GM12878 (cell line): ENCODE measurements around the gene LTK. TPM values are rescaled to one million over a fixed set of nuclear protein-coding genes. Genes with fewer than 3 reads are reported as not detected.
"Not testable (repeated sequence)": the region's sequence is repeated elsewhere in the genome, so short reads cannot be mapped to it uniquely, and the experiment has no call there.

Experiments
- ATAC-seq: fragments of 200-7000 bp; cut with Tn5 transposase; 3 replicates; pipeline ENCODE4 v1.9.1; 2020; ENCODE audit warnings: mild to moderate bottlenecking, moderate library complexity
- BruUV-seq: library from RNA; stranded (reverse); fragments of 400-500 nt; replicated peaks from 2 replicates; lab custom pipeline; 2021; lab: Mats Ljungman, UMichigan
- CTCF ChIA-PET: fragments of 300-600 bp; sonication (Branson Sonifier 250); formaldehyde crosslinking; extraction: SDS; loops from one replicate; lab custom pipeline; 2021; ENCODE audit warnings: inconsistent platforms; lab: Yijun Ruan, JAX
- POLR2A ChIA-PET: fragments of 350-600 bp; formaldehyde crosslinking; extraction: SDS; loops from one replicate; lab custom pipeline; 2021; ENCODE audit warnings: inconsistent platforms; lab: Charles Lee
- RAD21 ChIA-PET: fragments of 300-600 bp; sonication (Branson Sonifier 250); formaldehyde crosslinking; loops from one replicate; lab custom pipeline; 2023; ENCODE audit warnings: antibody characterized with exemption; ENCODE audit not compliant: unreplicated experiment; lab: Charles Lee
- SMC1A ChIA-PET: fragments of 300-600 bp; sonication (Branson Sonifier 250); formaldehyde crosslinking; loops from one replicate; lab custom pipeline; 2023; ENCODE audit not compliant: unreplicated experiment, uncharacterized antibody; lab: Charles Lee
- DNase-seq: peaks from one replicate; pipeline ENCODE4 v3.0.0-alpha.2; 2011; ENCODE audit warnings: low read depth, low spot score
- FAIRE-seq: peaks from 3 replicates; lab custom pipeline; 2011; peaks lifted over from hg19 to GRCh38; lab: Jason Lieb, UNC
- H2AFZ ChIP-seq: 2 replicates; pipeline ENCODE4 v1.6.0; 2011; ENCODE audit warnings: low read depth, low read length, control low read depth; ENCODE audit not compliant: control insufficient read depth
- H3K27ac ChIP-seq: 2 replicates; pipeline ENCODE4 v1.5.1; 2011; ENCODE audit warnings: control low read depth; ENCODE audit not compliant: control insufficient read depth, insufficient read depth
- H3K27me3 ChIP-seq, 2 experiments: replicated peaks in 1 of 2; 2 replicates each; pipeline versions ENCODE4 v1.6.0 to v1.6.1; 2011; ENCODE audit warnings: low read length in 1 of 2; ENCODE audit not compliant: control insufficient read depth in 2 of 2, insufficient read depth in 2 of 2
- H3K36me3 ChIP-seq, 2 experiments: 2 replicates each; pipeline ENCODE4 v1.5.1; 2011; ENCODE audit warnings: low read length in 1 of 2; ENCODE audit not compliant: control insufficient read depth in 2 of 2, insufficient read depth in 2 of 2
- H3K4me1 ChIP-seq: 2 replicates; pipeline ENCODE4 v1.6.1; 2011; ENCODE audit warnings: mild to moderate bottlenecking, low read length, moderate library complexity, mixed read lengths; ENCODE audit not compliant: control insufficient read depth, insufficient read depth
- H3K4me2 ChIP-seq: 2 replicates; pipeline ENCODE4 v1.6.0; 2011; ENCODE audit warnings: control low read depth; ENCODE audit not compliant: control insufficient read depth, insufficient read depth
- H3K4me3 ChIP-seq: fragments of 200-600 bp; sonication (generic); 2 replicates; pipeline ENCODE4 v1.5.1; 2016
- H3K79me2 ChIP-seq: 2 replicates; pipeline ENCODE4 v1.6.0; 2011; ENCODE audit warnings: low read length; ENCODE audit not compliant: control insufficient read depth, insufficient read depth
- H3K9ac ChIP-seq: 2 replicates; pipeline ENCODE4 v1.8.0; 2011; ENCODE audit warnings: low read length, control low read depth, mixed read lengths; ENCODE audit not compliant: control insufficient read depth, insufficient read depth
- H3K9me3 ChIP-seq: replicated peaks from 3 replicates; pipeline ENCODE4 v1.5.1; 2011; ENCODE audit warnings: mild to moderate bottlenecking, low read length; ENCODE audit not compliant: control insufficient read depth, insufficient read depth
- H4K20me1 ChIP-seq: 2 replicates; pipeline ENCODE4 v1.6.0; 2011; ENCODE audit not compliant: control insufficient read depth, insufficient read depth
- ELK1 ChIP-seq: IDR thresholded peaks from 2 replicates; pipeline ENCODE4 v1.6.1; 2012; ENCODE audit warnings: low read depth, low read length, improper control_type of control experiment
- RELA ChIP-seq: fragments of 450-650 bp; IDR thresholded peaks from 2 replicates; pipeline ENCODE4 v1.8.0; 2014; ENCODE audit warnings: borderline replicate concordance; ENCODE audit not compliant: partially characterized antibody
- USF1 ChIP-seq: IDR thresholded peaks from 2 replicates; pipeline ENCODE4 v1.6.1; 2011; ENCODE audit warnings: borderline replicate concordance, low read depth, mild to moderate bottlenecking, moderate library complexity, mixed read lengths, low read length; ENCODE audit not compliant: insufficient read depth; ENCODE audit errors: extremely low read length
- ZNF592 ChIP-seq: fragments of 450-650 bp; IDR thresholded peaks from 2 replicates; pipeline ENCODE4 v1.6.1; 2017; ENCODE audit warnings: mild to moderate bottlenecking, moderate library complexity
- whole genome bisulfite sequencing: methylation state at CpG from one replicate; pipeline ENCODE4 v1.1.6; 2016; ENCODE audit warnings: low lambda C conversion rate; ENCODE audit not compliant: insufficient replicate concordance, insufficient coverage; ENCODE audit errors: missing lambda C conversion rate; 5-methylcytosine and 5-hydroxymethylcytosine counted together
- in situ Hi-C: fragments of 300-500 bp; cut with MboI; formaldehyde crosslinking; loops from 9 replicates; pipeline ENCODE4 v1.14.3; 2018; ENCODE audit warnings: mixed read lengths
- intact Hi-C: fragments of 100-400 bp; cut with micrococcal nuclease; formaldehyde crosslinking; loops from one replicate; pipeline ENCODE4 v1.14.2; 2022; ENCODE audit not compliant: unreplicated experiment
- polyA plus RNA-seq, 11 experiments: library from polyadenylated mRNA; depleted of rRNA in 4 of 11; unstranded in 6 of 11; stranded (reverse) in 5 of 11; fragments of >200 nt; fragmentation: Nextera tagmentation in 4 of 11; fragmentation: Illumina TruSeq in 1 of 11; extraction: Ambion mirVana in 4 of 11; extraction: Trizol in 1 of 11; gene quantifications; 1 replicate in 1 of 11; 2 replicates in 10 of 11; pipeline versions ENCODE4 v1.2.1 to v1.2.3, GENCODE V29; 2011 to 2016; ENCODE audit warnings: inconsistent platforms in 2 of 11, missing spikeins in 2 of 11, low read depth in 1 of 11
- total RNA-seq, 4 experiments: library from RNA; depleted of rRNA in 3 of 4; stranded (reverse); fragments of >200 nt in 3 of 4; fragmentation: Illumina TruSeq in 1 of 4; extraction: Trizol in 1 of 4; gene quantifications; 2 replicates each; pipeline versions ENCODE4 v1.2.1 to v1.2.3, GENCODE V29; 2013 to 2021

LTK gene
- total and polyA plus RNA-seq, 10 of the 15 experiments (the other 5 are each of a cell fraction or from before 2014, with no cell fraction given) = 0.07 to 0.80 (median 0.20) TPM; not detected in 1

GRCh38 chr15:41473418-41473817, 40.2 kb downstream of the LTK start (continued):
- TF ChIP-seq ELK1 (no peak), RELA (no peak), USF1 (no peak), ZNF592 (no peak)

GRCh38 chr15:41469644-41470043, 44.0 kb downstream of the LTK start:
- H3K79me2 ChIP-seq, FAIRE-seq, H3K9me3 ChIP-seq, H3K27me3 ChIP-seq, RAD21 ChIA-PET, BruUV-seq, H3K4me2 ChIP-seq, H2AFZ ChIP-seq, H3K9ac ChIP-seq, H3K4me3 ChIP-seq, H3K4me1 ChIP-seq, H3K27ac ChIP-seq, H4K20me1 ChIP-seq, DNase-seq, in situ Hi-C loops, ATAC-seq: not testable (repeated sequence)
- ChIA-PET POLR2A (interaction anchor here (0.8 kb wide), 1 partner anchor 44 kb away, joined by 4 read pairs; the partner anchor contains the start of gene LTK), SMC1A (interaction anchor here (1.0 kb wide), 2 partner anchors 38 to 105 kb away, joined by 3 read pairs; no protein-coding TSS in a partner anchor), CTCF (interaction anchor here (0.6 to 1.5 kb wide), 3 partner anchors 37 to 110 kb away, joined by 4 to 5 read pairs (median 4); no protein-coding TSS in a partner anchor)
- peaks cover 14 to 50% of the 10 kb centered on the region in 2 experiments for H3K36me3 ChIP-seq
- 100% methylated on average over 6 of the region's 6 CpGs for WGBS
- intact Hi-C loops = loop anchor here (5.0 to 10.0 kb wide), 4 partner anchors 88 to 343 kb away; partner anchors contain the start of gene TYRO3
